GM18526 (cell line): ENCODE data around the gene LRRN3.

ENCODE experiments used
- POLR2A ChIP-seq: IDR thresholded peaks from 3 replicates; pipeline ENCODE4 v1.6.1; 2011; ENCODE audit not compliant: insufficient read length; ENCODE audit errors: extremely low read depth

The LRRN3 gene

DNA sequence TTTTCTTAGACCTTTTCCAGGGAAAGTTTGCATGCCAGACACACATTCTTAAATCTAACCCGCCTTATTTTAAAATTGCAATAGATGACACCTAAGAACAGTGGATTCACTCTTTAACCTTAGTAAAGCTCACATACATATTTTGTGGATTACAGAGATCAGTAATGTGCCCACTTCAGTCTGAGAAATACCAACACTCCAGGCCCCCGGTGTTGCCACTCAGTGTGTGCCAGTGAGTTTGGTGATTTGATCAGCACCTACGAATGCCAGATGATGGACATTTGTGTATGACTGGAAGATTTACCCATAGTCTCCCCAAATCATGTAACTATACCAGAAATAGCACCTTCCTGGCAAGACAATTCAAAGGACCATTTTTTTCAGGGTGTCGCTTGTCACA lies 2.6 kb downstream of the LRRN3 start:
- no peak for TF ChIP-seq POLR2A

DNA sequence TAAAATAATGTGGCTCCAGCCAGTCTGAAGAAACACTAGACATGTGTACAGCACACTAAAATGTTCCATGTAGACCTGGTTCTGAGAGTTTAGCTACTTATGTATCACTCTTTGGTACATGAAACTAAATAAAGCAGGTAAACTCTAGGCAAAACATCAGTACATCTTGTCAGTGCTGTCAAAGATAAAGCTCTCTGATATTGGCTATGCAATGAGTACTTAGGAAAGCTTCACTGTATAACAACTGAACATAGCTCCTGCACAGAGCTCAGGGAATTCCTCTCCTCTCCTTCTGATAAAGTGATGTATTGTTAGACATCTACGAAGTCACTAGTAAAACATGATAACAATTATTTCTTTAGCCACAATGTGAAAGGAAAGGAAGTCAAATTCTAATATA lies 3.5 kb downstream of the LRRN3 start:
- TF ChIP-seq POLR2A, result no peak

DNA sequence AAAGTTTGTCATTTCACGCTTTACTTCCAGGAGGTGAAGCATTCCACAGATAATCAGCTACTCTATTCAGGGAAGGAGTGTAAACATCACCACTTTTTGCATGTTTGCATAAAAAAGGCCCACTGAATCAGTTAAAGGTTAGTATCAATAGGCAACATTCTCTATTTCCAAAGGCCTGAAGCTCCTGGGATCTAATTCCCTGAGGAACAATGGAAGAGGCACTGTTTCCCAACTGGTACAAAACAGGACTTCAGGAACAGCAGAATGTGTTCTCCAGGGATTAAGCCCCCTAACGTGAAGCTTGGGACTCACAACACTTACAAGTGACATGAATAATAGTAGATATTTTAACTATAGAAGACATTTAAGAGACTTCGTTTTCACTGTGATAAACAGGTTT lies 6.1 kb downstream of the LRRN3 start:
- no peak for TF ChIP-seq POLR2A

DNA sequence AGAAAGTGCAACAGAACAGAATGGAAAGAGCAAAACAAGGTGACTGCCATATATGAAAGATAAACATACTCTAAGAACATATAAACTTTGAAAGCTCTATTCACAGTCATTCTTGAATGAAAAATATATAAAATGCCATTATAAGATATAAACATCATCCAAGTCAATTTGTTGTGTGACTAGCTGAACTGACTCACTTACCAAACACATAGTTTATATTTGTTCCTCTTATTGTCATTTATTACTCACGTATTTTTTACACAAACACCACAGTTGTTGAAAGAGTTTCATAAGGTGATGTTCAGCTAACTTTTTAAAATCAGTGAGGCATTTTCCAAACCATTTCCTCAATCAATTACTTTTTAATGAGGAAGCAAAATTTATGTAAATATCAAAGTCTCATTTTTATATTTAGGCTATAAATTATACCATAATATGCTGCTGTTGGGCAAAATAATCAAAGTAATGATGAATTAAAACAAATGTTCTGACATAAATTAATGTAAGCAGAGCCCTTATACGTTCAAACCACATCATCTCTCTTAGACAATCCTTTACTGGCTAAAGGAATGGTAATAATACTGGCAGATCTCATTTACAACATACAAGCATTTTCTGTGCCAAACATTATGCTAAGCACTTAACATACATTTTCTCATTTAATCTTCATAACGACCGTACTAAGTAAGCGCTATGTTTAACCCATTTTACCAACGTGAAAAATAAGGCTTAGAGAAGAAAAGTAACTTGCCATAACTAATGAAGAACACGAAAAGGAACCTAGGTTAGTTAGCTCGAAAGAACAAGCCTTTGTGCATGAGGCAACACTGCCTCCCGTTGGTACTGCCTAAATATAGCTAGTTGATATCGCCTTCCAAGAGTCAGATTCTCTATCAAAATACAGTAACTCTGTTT lies 7.3 kb downstream of the LRRN3 start:
- TF ChIP-seq POLR2A, result no peak

DNA sequence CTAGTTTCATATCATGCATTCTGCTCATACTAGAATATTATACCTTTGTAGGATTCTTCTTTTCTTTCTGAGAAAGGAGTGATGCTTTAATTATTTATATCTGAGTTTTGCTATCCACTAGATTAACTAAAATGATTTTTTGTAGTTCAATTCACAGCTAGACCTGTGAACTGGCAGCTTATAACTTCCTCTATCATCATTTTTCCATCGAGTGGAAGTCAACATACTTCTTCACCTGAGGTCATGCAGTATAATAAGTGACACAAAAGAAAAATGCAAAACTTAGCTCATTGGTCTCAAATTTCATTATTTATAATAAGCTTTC lies 8.0 kb downstream of the LRRN3 start:
- TF ChIP-seq POLR2A, result no peak

DNA sequence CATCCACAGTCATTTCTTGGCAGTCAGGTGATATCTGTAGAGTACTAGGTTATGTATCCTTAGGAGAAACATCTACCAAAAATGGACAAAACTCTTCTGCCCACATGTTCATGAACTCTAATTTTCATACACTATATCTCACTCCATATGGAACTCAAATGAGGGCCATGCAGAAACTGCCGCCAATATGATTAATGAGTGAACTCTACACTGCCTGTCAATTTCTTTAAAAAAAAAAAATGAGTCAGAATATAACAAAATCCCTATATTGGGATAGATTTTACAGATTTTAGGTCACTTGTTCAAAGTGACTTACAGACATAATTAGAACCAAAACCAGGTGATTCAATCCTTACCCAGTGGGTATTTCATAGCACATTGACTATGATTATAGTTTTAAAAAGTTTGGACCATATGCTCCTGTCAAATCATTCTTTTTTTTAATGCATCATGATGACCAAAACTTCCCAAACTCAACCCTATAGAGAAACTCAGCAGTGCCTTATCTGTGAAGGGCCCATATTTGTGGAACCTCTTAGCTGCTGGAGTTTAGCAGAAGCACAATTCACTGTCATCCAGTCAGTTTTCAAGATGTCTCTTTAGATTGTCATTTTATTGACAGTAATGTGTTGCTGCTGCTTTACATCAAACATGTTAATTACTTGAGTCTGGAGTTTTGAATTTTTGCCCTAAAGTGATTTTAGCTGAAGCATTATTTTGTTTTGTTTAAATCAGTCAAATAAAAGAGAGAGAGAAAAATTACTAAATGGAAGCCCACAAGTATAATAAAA lies 11.1 kb downstream of the LRRN3 start:
- no peak for TF ChIP-seq POLR2A

DNA sequence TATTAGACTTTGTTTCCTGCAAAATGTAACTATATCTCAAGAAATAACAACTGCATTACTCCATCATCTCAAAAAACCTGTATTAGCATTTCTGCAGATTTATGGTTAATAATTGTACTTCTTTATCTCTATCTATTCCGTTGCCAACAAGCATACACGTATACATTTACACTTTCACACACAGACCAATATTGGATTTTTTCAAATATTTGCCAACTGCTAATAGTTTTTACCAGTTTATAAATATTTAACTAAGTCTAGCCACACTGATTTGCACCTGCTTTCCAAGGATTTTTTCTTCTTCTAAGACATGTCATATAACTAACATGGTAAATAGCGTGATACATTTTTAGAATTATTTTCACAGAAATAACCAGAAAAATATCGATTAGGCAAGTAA lies 12.2 kb downstream of the LRRN3 start:
- TF ChIP-seq POLR2A, result no peak

DNA sequence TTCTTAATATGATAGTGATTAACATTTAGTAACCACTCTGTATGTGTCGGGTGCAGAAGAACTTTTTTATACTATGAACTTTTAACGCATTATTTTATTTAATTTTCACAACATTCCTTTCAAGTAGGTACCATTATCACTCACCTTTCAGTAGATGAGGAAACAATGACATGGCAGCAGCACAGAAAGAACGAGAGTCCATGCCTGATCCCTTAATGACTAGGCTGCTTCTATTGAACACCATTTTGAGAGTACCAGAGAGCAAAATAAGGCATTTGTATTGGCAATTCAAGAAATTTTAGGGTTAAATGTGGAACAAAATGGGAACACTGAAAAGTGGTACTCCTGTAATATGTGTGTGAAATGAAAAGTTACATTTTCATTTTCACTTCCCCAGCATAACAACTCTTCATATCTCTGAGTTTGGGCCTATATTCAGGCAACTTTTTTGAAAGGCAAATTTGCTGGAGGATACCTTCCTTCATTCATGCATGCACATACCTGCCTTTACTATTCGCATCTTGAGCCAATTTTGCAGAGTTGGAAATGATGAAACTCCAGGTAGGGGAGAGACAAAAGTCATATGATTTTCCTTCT lies 12.8 kb downstream of the LRRN3 start:
- no peak for TF ChIP-seq POLR2A

DNA sequence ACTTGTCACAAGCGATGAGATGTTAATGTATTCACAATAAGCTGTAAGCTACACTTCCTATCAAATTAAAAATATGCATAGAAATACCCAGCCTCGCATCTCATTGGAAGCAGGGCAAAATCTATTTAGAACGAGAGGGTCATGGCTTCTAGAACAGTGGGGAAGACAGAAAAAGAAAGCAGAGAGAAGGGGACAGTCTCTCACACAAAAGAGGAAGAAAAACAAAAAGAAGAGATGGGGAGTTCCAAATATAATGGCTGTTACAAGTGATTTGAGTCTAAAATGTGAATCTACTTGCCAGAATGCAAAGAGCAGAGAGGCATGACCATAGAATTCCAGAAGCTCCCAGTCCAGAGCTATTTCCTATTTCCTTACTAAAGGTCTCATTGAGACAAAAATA lies 13.8 kb downstream of the LRRN3 start:
- no peak for TF ChIP-seq POLR2A

DNA sequence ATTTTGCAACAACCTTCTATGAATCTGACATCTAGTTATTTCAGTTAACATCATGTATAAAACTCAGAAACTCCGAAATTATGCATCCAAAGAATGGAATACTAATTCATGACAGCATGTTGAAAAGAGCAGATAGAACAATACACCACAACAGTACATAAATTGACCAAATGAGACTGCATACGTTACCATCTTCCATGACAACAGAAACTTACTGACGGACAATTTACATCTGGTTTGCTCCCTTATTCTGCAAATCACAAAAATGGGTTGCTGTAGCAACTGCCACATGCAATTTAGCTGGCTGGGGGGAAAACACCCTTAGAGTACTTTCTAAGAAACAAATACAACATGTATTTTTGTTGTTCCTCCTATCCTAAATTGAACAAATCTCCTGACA lies 14.3 kb downstream of the LRRN3 start:
- TF ChIP-seq POLR2A, result no peak

DNA sequence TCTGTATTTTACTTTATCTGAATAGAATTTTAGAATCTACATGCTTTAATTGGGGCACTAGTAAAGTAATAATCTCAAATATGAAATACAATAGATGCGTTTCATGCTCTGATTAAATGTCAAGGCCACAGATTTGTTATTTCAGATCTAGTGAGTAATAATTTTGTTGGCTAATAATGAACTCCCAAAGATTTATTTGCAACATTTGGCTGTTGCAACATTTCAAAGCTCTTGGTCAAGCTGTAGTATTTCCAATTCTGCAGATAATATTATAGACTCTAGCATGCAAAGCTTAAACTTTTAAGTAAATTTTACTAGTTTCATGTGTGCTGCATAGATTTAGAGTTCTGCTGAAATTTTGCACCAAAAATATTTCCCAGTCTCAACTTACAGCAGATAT lies 16.7 kb downstream of the LRRN3 start:
- no peak for TF ChIP-seq POLR2A

DNA sequence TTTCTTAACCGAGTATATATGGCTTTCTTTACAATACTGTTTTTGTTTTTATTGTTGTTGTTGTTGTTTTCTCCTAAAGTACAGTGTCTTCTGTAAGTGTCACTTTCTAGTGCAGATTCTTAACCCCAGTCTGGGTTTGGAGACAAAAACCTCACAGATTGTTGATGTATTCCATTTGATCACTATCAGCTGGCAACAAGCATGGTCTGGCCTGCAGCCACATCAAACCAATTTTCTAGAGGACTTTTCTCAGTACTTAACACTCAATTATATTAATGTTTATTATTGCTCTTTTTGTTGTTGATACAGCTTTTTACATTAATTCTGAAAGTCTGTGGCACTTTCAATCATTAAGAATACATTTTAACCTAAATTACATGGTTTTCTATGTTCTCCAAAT lies 17.1 kb downstream of the LRRN3 start:
- no peak for TF ChIP-seq POLR2A

DNA sequence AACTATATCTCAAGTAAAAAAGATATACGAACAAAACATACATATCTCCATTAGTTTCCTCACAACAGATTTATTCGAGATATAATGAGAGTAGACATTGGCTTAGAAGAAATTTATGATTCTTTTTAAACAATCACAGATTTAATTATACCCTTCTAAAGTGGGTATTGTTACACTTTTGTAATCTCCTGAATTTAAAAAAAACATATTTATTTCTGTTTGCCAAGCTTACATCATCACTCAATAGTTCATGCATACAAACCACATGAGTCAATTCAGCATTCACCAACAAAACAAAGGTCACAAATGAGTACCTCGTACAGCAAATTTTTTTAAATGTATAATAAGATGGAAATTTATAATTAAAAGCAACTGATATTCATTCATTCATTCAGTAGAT lies 17.6 kb downstream of the LRRN3 start:
- TF ChIP-seq POLR2A, result no peak

DNA sequence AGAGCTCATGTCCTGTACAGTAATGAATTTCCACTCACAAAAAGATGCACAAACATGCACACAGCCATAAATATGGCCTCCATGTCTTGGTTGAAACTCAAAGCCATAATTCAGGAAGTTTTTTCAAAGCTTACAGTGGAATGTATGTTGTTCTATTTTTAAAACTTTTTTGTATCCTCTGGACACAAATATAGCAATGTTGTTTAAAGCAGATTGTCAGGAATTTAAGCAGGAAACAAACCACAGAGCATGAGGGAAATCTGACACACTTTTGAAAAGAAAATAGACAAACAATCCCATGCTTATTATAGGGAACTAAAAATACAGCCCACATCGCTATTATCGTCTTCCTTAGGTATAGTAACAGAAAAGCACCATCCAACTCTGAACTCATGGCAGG lies 21.5 kb downstream of the LRRN3 start:
- TF ChIP-seq POLR2A, result no peak

DNA sequence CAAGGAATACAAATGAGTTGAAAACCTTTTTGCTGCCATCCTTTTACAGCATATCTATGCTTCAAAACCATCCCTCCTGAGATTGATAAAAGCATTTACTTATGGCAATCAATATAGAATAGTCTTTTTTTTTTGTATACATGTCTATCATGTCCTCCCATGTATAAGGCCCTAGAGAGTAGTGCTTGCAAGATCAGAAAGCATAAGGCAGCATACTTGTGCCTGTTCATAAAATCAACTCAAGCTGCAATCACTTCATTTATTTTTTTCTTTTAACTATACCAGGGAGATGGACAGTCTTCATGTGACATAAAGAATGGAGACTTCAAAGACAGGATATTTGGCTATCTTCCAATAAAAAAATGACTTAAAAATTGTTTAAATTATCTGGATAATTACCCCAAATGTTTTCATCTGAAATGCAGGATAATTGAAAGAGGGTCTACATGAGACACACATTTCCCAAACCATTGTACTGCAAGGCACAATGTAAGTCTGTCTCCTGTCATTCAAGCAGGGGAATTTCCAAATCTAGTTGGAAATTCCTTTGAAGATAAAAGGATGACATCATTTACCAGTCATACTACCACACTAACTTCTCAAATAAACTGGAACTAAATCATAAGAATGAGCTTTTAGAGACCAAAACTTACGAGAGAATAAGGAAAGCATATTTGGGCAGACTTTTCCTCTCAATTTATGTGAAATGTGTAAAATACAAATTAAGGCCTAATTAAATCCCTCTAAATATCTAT lies 22.5 kb downstream of the LRRN3 start:
- no peak for TF ChIP-seq POLR2A
